NOMO-1 treated with DMSO at 0.1 percent for 48 hours (cell line): ENCODE data around the gene CLIP1.
"Not testable (repeated sequence)": the region's sequence is repeated elsewhere in the genome, so short reads cannot be mapped to it uniquely, and the experiment has no call there.

Experiments
- DNase-seq: peaks from one replicate; lab custom pipeline; 2025; ENCODE audit not compliant: unreplicated experiment; lab: John Stamatoyannopoulos, UW

Gene CLIP1

GRCh38 chr12:122399254-122399591 lies 23.2 kb downstream of the CLIP1 start:
- no peak for DNase-seq

- not testable (repeated sequence) for DNase-seq
Observed at GRCh38 chr12:122397981-122398380, 24.5 kb downstream of the CLIP1 start.

GRCh38 chr12:122395319-122395718 lies 27.1 kb downstream of the CLIP1 start:
- no peak for DNase-seq

GRCh38 chr12:122394626-122395194 lies 27.8 kb downstream of the CLIP1 start:
- DNase-seq: no peak

- DNase-seq: no peak
Observed at GRCh38 chr12:122393817-122394216, 28.7 kb downstream of the CLIP1 start.

GRCh38 chr12:122392411-122392810 lies 30.1 kb downstream of the CLIP1 start:
- no peak for DNase-seq

GRCh38 chr12:122389677-122390076 lies 32.8 kb downstream of the CLIP1 start:
- DNase-seq: no peak

GRCh38 chr12:122387887-122388286 lies 34.6 kb downstream of the CLIP1 start:
- DNase-seq: no peak

- DNase-seq: no peak
Observed at GRCh38 chr12:122385171-122386016, 37.1 kb downstream of the CLIP1 start.

GRCh38 chr12:122382919-122383350 lies 39.5 kb downstream of the CLIP1 start:
- no peak for DNase-seq

- DNase-seq: peak; percentile 51
Observed at GRCh38 chr12:122381021-122381420, 41.4 kb downstream of the CLIP1 start.

- DNase-seq: not testable (repeated sequence)
Observed at GRCh38 chr12:122376751-122377150, 45.7 kb downstream of the CLIP1 start.

GRCh38 chr12:122374707-122375106 lies 47.8 kb downstream of the CLIP1 start:
- no peak for DNase-seq

GRCh38 chr12:122371475-122372045 lies 50.9 kb downstream of the CLIP1 start:
- no peak for DNase-seq

- no peak for DNase-seq
Observed at GRCh38 chr12:122368361-122369073, 54.0 kb downstream of the CLIP1 start.

GRCh38 chr12:122367632-122368031 lies 54.8 kb downstream of the CLIP1 start:
- not testable (repeated sequence) for DNase-seq

GRCh38 chr12:122366685-122367475 lies 55.6 kb downstream of the CLIP1 start:
- no peak for DNase-seq

- not testable (repeated sequence) for DNase-seq
Observed at GRCh38 chr12:122365226-122365625, 57.2 kb downstream of the CLIP1 start.

GRCh38 chr12:122363782-122364181 lies 58.7 kb downstream of the CLIP1 start:
- no peak for DNase-seq

- DNase-seq: no peak
Observed at GRCh38 chr12:122362755-122363154, 59.7 kb downstream of the CLIP1 start.

- not testable (repeated sequence) for DNase-seq
Observed at GRCh38 chr12:122358403-122358802, 64.1 kb downstream of the CLIP1 start.
